GM12878 (cell line): Measurements from ENCODE around the gene HLA-DPB1. TPM values are rescaled to one million over a fixed set of nuclear protein-coding genes. Genes with fewer than 3 reads are reported as not detected.

ENCODE experiments used
- ATF2 ChIP-seq: IDR thresholded peaks from 2 replicates; pipeline ENCODE4 v1.6.1; 2012; ENCODE audit warnings: low read length, inconsistent platforms
- CBFB ChIP-seq: IDR thresholded peaks from 2 replicates; pipeline ENCODE4 v1.6.1; 2016; ENCODE audit warnings: antibody characterized with exemption, low read depth
- CREB1 ChIP-seq: IDR thresholded peaks from 2 replicates; pipeline ENCODE4 v1.6.1; 2012; ENCODE audit warnings: low read depth, mild to moderate bottlenecking, inconsistent platforms
- CUX1 ChIP-seq: IDR thresholded peaks from 2 replicates; pipeline ENCODE4 v1.6.1; 2012; ENCODE audit warnings: improper control_type of control experiment, low read depth, low read length; ENCODE audit not compliant: insufficient replicate concordance
- EED ChIP-seq: sonication (generic); IDR thresholded peaks from 2 replicates; pipeline ENCODE4 v1.6.1; 2016; ENCODE audit warnings: antibody characterized with exemption, low read depth
- EP300 ChIP-seq, 2 experiments: fragments of 150-350 bp in 1 of 2; IDR thresholded peaks; 2 replicates each; pipeline ENCODE4 v1.6.1; 2011 to 2012; ENCODE audit warnings: low read depth in 2 of 2, low read length in 2 of 2, borderline replicate concordance in 1 of 2, improper control_type of control experiment in 1 of 2, inconsistent platforms in 1 of 2; ENCODE audit not compliant: control insufficient read depth in 1 of 2
- ESRRA ChIP-seq: IDR thresholded peaks from 2 replicates; pipeline ENCODE4 v1.6.1; 2012; ENCODE audit warnings: mild to moderate bottlenecking, low read length, improper control_type of control experiment
- ETV6 ChIP-seq, 2 experiments: fragments of 450-650 bp in 1 of 2; IDR thresholded peaks in 1 of 2; conservative IDR thresholded peaks in 1 of 2; 2 replicates each; pipeline ENCODE4 v1.6.1; 2014; ENCODE audit warnings: antibody characterized with exemption in 1 of 2, borderline replicate concordance in 1 of 2, low read depth in 1 of 2, mild to moderate bottlenecking in 1 of 2, moderate library complexity in 1 of 2
- FOXK2 ChIP-seq: fragments of 450-650 bp; IDR thresholded peaks from 2 replicates; pipeline ENCODE4 v1.6.1; 2017; ENCODE audit warnings: mild to moderate bottlenecking, moderate library complexity
- JUNB ChIP-seq: IDR thresholded peaks from 2 replicates; pipeline ENCODE4 v1.6.1; 2016; ENCODE audit warnings: antibody characterized with exemption, mild to moderate bottlenecking
- NR2F1 ChIP-seq: fragments of 450-650 bp; conservative IDR thresholded peaks from 2 replicates; pipeline ENCODE4 v1.6.1; 2017; ENCODE audit warnings: mild to moderate bottlenecking
- PAX8 ChIP-seq: fragments of 450-650 bp; IDR thresholded peaks from 2 replicates; pipeline ENCODE4 v1.6.1; 2017; ENCODE audit warnings: mild to moderate bottlenecking, moderate library complexity
- PML ChIP-seq: IDR thresholded peaks from 2 replicates; pipeline ENCODE4 v1.6.1; 2012; ENCODE audit warnings: low read length, inconsistent platforms
- RCOR1 ChIP-seq: conservative IDR thresholded peaks from 2 replicates; pipeline ENCODE4 v1.6.1; 2012; ENCODE audit warnings: low read depth, low read length, improper control_type of control experiment
- RFX5 ChIP-seq: IDR thresholded peaks from 2 replicates; pipeline ENCODE4 v1.6.1; 2011; ENCODE audit warnings: low read depth, low read length, improper control_type of control experiment
- SIX5 ChIP-seq: IDR thresholded peaks from 2 replicates; pipeline ENCODE4 v1.6.1; 2011; ENCODE audit warnings: mild to moderate bottlenecking, low read depth, low read length, moderate library complexity; ENCODE audit not compliant: severe bottlenecking
- SMC3 ChIP-seq: IDR thresholded peaks from 2 replicates; pipeline ENCODE4 v1.6.1; 2011; ENCODE audit warnings: low read length, improper control_type of control experiment, borderline replicate concordance
- SREBF1 ChIP-seq: IDR thresholded peaks from 2 replicates; pipeline ENCODE4 v1.6.1; 2012; ENCODE audit warnings: mild to moderate bottlenecking, low read length
- SREBF2 ChIP-seq: IDR thresholded peaks from 2 replicates; pipeline ENCODE4 v1.6.1; 2012; ENCODE audit warnings: mild to moderate bottlenecking, low read length
- TCF7 ChIP-seq: IDR thresholded peaks from 2 replicates; pipeline ENCODE4 v1.6.1; 2014; ENCODE audit warnings: antibody characterized with exemption, borderline replicate concordance
- ZNF274 ChIP-seq: IDR thresholded peaks from one replicate; pipeline ENCODE4 v1.8.0; 2011; ENCODE audit not compliant: insufficient read length, insufficient read depth
- polyA plus RNA-seq, 11 experiments: library from polyadenylated mRNA; depleted of rRNA in 4 of 11; unstranded in 6 of 11; stranded (reverse) in 5 of 11; fragments of >200 nt; fragmentation: Nextera tagmentation in 4 of 11; fragmentation: Illumina TruSeq in 1 of 11; extraction: Ambion mirVana in 4 of 11; extraction: Trizol in 1 of 11; gene quantifications; 1 replicate in 1 of 11; 2 replicates in 10 of 11; pipeline versions ENCODE4 v1.2.1 to v1.2.3, GENCODE V29; 2011 to 2016; ENCODE audit warnings: inconsistent platforms in 2 of 11, missing spikeins in 2 of 11, low read depth in 1 of 11
- total RNA-seq, 4 experiments: library from RNA; depleted of rRNA in 3 of 4; stranded (reverse); fragments of >200 nt in 3 of 4; fragmentation: Illumina TruSeq in 1 of 4; extraction: Trizol in 1 of 4; gene quantifications; 2 replicates each; pipeline versions ENCODE4 v1.2.1 to v1.2.3, GENCODE V29; 2013 to 2021
- TF ChIP-seq, protein P1 (sequence below): IDR thresholded peaks from 2 replicates; pipeline ENCODE4 v1.6.1; 2011; ENCODE audit warnings: borderline replicate concordance, low read depth, mild to moderate bottlenecking, moderate library complexity, mixed read lengths, low read length; ENCODE audit not compliant: insufficient read depth; ENCODE audit errors: extremely low read length

The HLA-DPB1 gene
- total and polyA plus RNA-seq, 10 of the 15 experiments (the other 5 are each of a cell fraction or from before 2014, with no cell fraction given) = 101 to 675 (median 352) TPM

GRCh38 chr6:33073431-33073871, 2.3 kb upstream of the HLA-DPB1 start, which contains the start of gene HLA-DPA1 (continued):
- TF ChIP-seq ETV6 (conservative IDR thresholded peaks at IDR 0.05 in 1 of 2, IDR thresholded peaks at IDR 0.05 in 1 of 2; ENCODE audit: borderline replicate concordance in 1 of 2, low read depth in 1 of 2) (peak in 1 of 2 experiments; percentile 49; a peak in 1 of 4 replicates), FOXK2 (no peak), TCF7 (peak; percentile 32; the same call in 1 of the 2 replicates), EP300 (IDR thresholded peaks at IDR 0.05; ENCODE audit: borderline replicate concordance in 1 of 2, control insufficient read depth in 1 of 2, low read depth in 2 of 2, low read length in 2 of 2) (peak; percentile 34 to 50; a peak in 2 of 4 replicates), ESRRA (no peak), CUX1 (no peak), EED (peak; percentile 64), SMC3 (no peak), CREB1 (peak; percentile 99), SREBF2 (no peak), NR2F1 (no peak), PAX8 (no peak), CBFB (peak; percentile 95), PML (peak; percentile 99), SIX5 (no peak), JUNB (0 out of 2 replicates have a peak, but pooled peaks have one; percentile 16), ATF2 (peak; percentile 26; the same call in 1 of the 2 replicates), ZNF274 (no peak), SREBF1 (no peak), RFX5 (peak; percentile 100), RCOR1 (no peak)
- TF ChIP-seq, protein P1, sequence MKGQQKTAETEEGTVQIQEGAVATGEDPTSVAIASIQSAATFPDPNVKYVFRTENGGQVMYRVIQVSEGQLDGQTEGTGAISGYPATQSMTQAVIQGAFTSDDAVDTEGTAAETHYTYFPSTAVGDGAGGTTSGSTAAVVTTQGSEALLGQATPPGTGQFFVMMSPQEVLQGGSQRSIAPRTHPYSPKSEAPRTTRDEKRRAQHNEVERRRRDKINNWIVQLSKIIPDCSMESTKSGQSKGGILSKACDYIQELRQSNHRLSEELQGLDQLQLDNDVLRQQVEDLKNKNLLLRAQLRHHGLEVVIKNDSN = no peak
